ENCODE measurements around the gene ACTG2.

DNA sequence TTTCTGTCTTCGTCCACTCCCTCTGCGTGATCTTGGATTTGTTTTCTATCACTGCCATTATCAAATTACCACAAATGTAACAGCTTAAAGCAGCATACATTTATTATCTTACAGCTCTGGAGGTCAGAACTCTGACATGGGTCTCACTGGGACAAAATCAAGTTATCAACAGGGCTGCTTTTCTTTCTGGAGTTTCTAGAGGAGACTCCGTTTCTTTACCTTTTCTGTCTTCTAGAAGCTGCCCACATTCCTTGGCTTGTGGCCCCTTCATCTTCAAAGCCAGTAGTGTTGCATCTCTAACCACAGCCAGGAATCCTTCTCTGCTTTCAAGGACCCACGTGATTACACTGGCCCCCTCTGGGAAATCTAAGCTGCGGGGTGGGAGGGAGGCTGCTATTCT, 70.0 kb downstream of the ACTG2 start:
- TF ChIP-seq CTCF (conservative IDR thresholded peaks at IDR 0.05 in 1 of 2, IDR thresholded peaks at IDR 0.05 in 1 of 2; ENCODE audit: low read depth in 1 of 2, low read length in 2 of 2) = no peak
- no peak for TF ChIP-seq EZH2 (IDR thresholded peaks at IDR 0.05; ENCODE audit: low read length, missing control alignments)
